H9 (cell line): ENCODE measurements around the gene AGTPBP1. TPM values are rescaled to one million over a fixed set of nuclear protein-coding genes. Genes with fewer than 3 reads are reported as not detected.
A peak's percentile ranks its signal among the peaks of the same experiment; 100 is the strongest.

Experiments
- DNase-seq: peaks from one replicate; pipeline ENCODE4 v3.0.0-alpha.2; 2017
- H2AFZ ChIP-seq: one replicate; pipeline ENCODE4 v1.6.1; 2013; ENCODE audit warnings: mild to moderate bottlenecking, low read length, control low read depth, moderate library complexity
- H2AK5ac ChIP-seq: 2 replicates; pipeline ENCODE4 v1.6.1; 2013; ENCODE audit warnings: low read length, control low read depth, mixed read lengths; ENCODE audit not compliant: insufficient read length
- H2BK120ac ChIP-seq: one replicate; pipeline ENCODE4 v1.6.1; 2013; ENCODE audit warnings: low read depth, mild to moderate bottlenecking, low read length, control low read depth, inconsistent platforms; ENCODE audit not compliant: poor library complexity, severe bottlenecking
- H2BK12ac ChIP-seq: 2 replicates; pipeline ENCODE4 v1.6.1; 2013; ENCODE audit warnings: low read length, control low read depth, mixed read lengths, low read depth; ENCODE audit not compliant: insufficient read length
- H2BK15ac ChIP-seq: 2 replicates; pipeline ENCODE4 v1.6.1; 2013; ENCODE audit warnings: low read depth, low read length, control low read depth
- H2BK20ac ChIP-seq: one replicate; pipeline ENCODE4 v1.6.1; 2013; ENCODE audit warnings: low read depth, mild to moderate bottlenecking, low read length, control low read depth, inconsistent platforms; ENCODE audit not compliant: poor library complexity, severe bottlenecking
- H2BK5ac ChIP-seq: 2 replicates; pipeline ENCODE4 v1.6.1; 2013; ENCODE audit warnings: low read length, control low read depth, mixed read lengths; ENCODE audit not compliant: insufficient read length
- H3K14ac ChIP-seq: 2 replicates; pipeline ENCODE4 v1.6.1; 2013; ENCODE audit warnings: low read length, control low read depth; ENCODE audit not compliant: insufficient read depth
- H3K18ac ChIP-seq: 2 replicates; pipeline ENCODE4 v1.6.1; 2013; ENCODE audit warnings: low read depth, mild to moderate bottlenecking, mixed read lengths, low read length, control low read depth; ENCODE audit not compliant: insufficient read length
- H3K23ac ChIP-seq: 2 replicates; pipeline ENCODE4 v1.6.1; 2013; ENCODE audit warnings: low read length, control low read depth, mixed read lengths, low read depth; ENCODE audit not compliant: insufficient read length
- H3K23me2 ChIP-seq: 2 replicates; pipeline ENCODE4 v1.6.1; 2013; ENCODE audit warnings: low read depth, mild to moderate bottlenecking, mixed read lengths, low read length, control low read depth; ENCODE audit not compliant: insufficient read length, poor library complexity, severe bottlenecking
- H3K27ac ChIP-seq: 2 replicates; pipeline ENCODE4 v1.5.1; 2013; ENCODE audit warnings: low read length, control low read depth, mixed read lengths, low read depth; ENCODE audit not compliant: insufficient read length
- H3K27me3 ChIP-seq: 2 replicates; pipeline ENCODE4 v1.6.1; 2013; ENCODE audit warnings: low read length, control low read depth, inconsistent platforms; ENCODE audit not compliant: insufficient read depth
- H3K4ac ChIP-seq: 2 replicates; pipeline ENCODE4 v1.6.1; 2013; ENCODE audit warnings: low read depth, mild to moderate bottlenecking, control low read depth, inconsistent platforms, low read length, moderate library complexity
- H3K4me1 ChIP-seq: 2 replicates; pipeline ENCODE4 v1.6.1; 2013; ENCODE audit warnings: low read length, control low read depth, inconsistent platforms; ENCODE audit not compliant: insufficient read depth
- H3K4me2 ChIP-seq: 2 replicates; pipeline ENCODE4 v1.6.1; 2013; ENCODE audit warnings: low read length, control low read depth, mixed read lengths; ENCODE audit not compliant: insufficient read length, insufficient read depth
- H3K56ac ChIP-seq: 2 replicates; pipeline ENCODE4 v1.6.1; 2013; ENCODE audit warnings: low read depth, mild to moderate bottlenecking, mixed read lengths, low read length, control low read depth; ENCODE audit not compliant: insufficient read length
- H3K79me1 ChIP-seq: 2 replicates; pipeline ENCODE4 v1.6.1; 2013; ENCODE audit warnings: low read depth, mild to moderate bottlenecking, moderate library complexity, low read length, control low read depth, inconsistent platforms; ENCODE audit not compliant: insufficient read depth, poor library complexity, severe bottlenecking
- H3K79me2 ChIP-seq: 2 replicates; pipeline ENCODE4 v1.6.1; 2013; ENCODE audit warnings: low read length, control low read depth, inconsistent platforms; ENCODE audit not compliant: insufficient read depth
- H3K9ac ChIP-seq: 2 replicates; pipeline ENCODE4 v1.6.1; 2013; ENCODE audit warnings: low read length, control low read depth, mixed read lengths; ENCODE audit not compliant: insufficient read length; ENCODE audit errors: extremely low read depth
- H3K9me3 ChIP-seq: one replicate; pipeline ENCODE4 v1.6.1; 2013; ENCODE audit warnings: low read depth, low read length, inconsistent platforms; ENCODE audit not compliant: control insufficient read depth
- H3T11ph ChIP-seq: one replicate; pipeline ENCODE4 v1.6.1; 2013; ENCODE audit warnings: mild to moderate bottlenecking, low read length, control low read depth, inconsistent platforms
- H4K20me1 ChIP-seq: one replicate; pipeline ENCODE4 v1.6.1; 2013; ENCODE audit not compliant: control insufficient read depth, insufficient read length, insufficient read depth
- H4K5ac ChIP-seq: 2 replicates; pipeline ENCODE4 v1.6.1; 2013; ENCODE audit warnings: low read depth, mild to moderate bottlenecking, mixed read lengths, low read length, control low read depth; ENCODE audit not compliant: insufficient read length
- H4K8ac ChIP-seq: replicated peaks from 2 replicates; pipeline ENCODE4 v1.6.1; 2013; ENCODE audit warnings: low read length, control low read depth, mixed read lengths, low read depth; ENCODE audit not compliant: insufficient read length
- H4K91ac ChIP-seq: 2 replicates; pipeline ENCODE4 v1.6.1; 2013; ENCODE audit warnings: low read depth, mild to moderate bottlenecking, moderate library complexity, mixed read lengths, low read length, control low read depth; ENCODE audit not compliant: insufficient read length
- H3K27ac Mint-ChIP-seq, 3 experiments: 2 replicates in 2 of 3; 3 replicates in 1 of 3; pipeline ENCODE4 v1.8.0; 2020 to 2021; ENCODE audit warnings: mixed read lengths in 3 of 3, mild to moderate bottlenecking in 1 of 3, moderate library complexity in 1 of 3
- H3K27me3 Mint-ChIP-seq: 2 replicates; pipeline ENCODE4 v1.8.0; 2021; ENCODE audit warnings: low read depth, mild to moderate bottlenecking, moderate library complexity, mixed read lengths
- H3K36me3 Mint-ChIP-seq, 3 experiments: 2 replicates in 2 of 3; 3 replicates in 1 of 3; pipeline ENCODE4 v1.8.0; 2020 to 2021; ENCODE audit warnings: low read depth in 3 of 3, mixed read lengths in 3 of 3; ENCODE audit not compliant: insufficient read depth in 1 of 3
- H3K4me1 Mint-ChIP-seq, 2 experiments: 2 replicates each; pipeline ENCODE4 v1.8.0; 2020; ENCODE audit warnings: mixed read lengths in 2 of 2
- H3K4me3 Mint-ChIP-seq, 2 experiments: 2 replicates in 1 of 2; 3 replicates in 1 of 2; pipeline ENCODE4 v1.8.0; 2020 to 2021; ENCODE audit warnings: mild to moderate bottlenecking in 2 of 2, mixed read lengths in 2 of 2, moderate library complexity in 1 of 2
- H3K9me3 Mint-ChIP-seq, 2 experiments: 2 replicates in 1 of 2; 3 replicates in 1 of 2; pipeline ENCODE4 v1.8.0; 2020; ENCODE audit warnings: mild to moderate bottlenecking in 2 of 2, mixed read lengths in 2 of 2, moderate library complexity in 1 of 2
- CTCF ChIP-seq: fragments of 200-600 bp; sonication (generic); conservative IDR thresholded peaks from 3 replicates; pipeline ENCODE4 v1.8.0; 2021; ENCODE audit warnings: antibody characterized with exemption, mild to moderate bottlenecking
- whole genome bisulfite sequencing: extraction: QIAGEN DNeasy Blood & Tissue Kit; methylation state at CpG from one replicate; pipeline ENCODE4 v1.1.7; 2013; ENCODE audit warnings: missing lambda C conversion rate, low lambda C conversion rate, mixed read lengths; ENCODE audit not compliant: insufficient read length; ENCODE audit errors: extremely low coverage; 5-methylcytosine and 5-hydroxymethylcytosine counted together
- total RNA-seq: library from RNA; stranded (reverse); gene quantifications from 2 replicates; pipeline ENCODE4 v1.2.1, GENCODE V29; 2021

The AGTPBP1 gene
- total RNA-seq, 1 experiment from 2014 or later, result 53.1 TPM

GRCh38 chr9:85521371-85522197 is 220.2 kb downstream of the AGTPBP1 start:
- no peak overlapping the region for H3K18ac ChIP-seq
- H3K79me2 ChIP-seq, result no peaks in the 10 kb centered on the region
- H3K36me3 Mint-ChIP-seq, result no peaks in the 10 kb centered on the region
- H3K4me1 Mint-ChIP-seq, result peaks cover 4 to 7% of the 10 kb centered on the region in 2 experiments
- H3K27ac ChIP-seq, result no peak overlapping the region
- no peak overlapping the region for H3K4ac ChIP-seq
- H3K9ac ChIP-seq, result no peak overlapping the region
- no peak overlapping the region for H4K5ac ChIP-seq
- H3K27me3 ChIP-seq, result peaks cover 5% of the 10 kb centered on the region
- no peaks in the 10 kb centered on the region for H3K79me1 ChIP-seq
- H2BK120ac ChIP-seq, result no peak overlapping the region
- no peak for TF ChIP-seq CTCF
- no peak overlapping the region for H3T11ph ChIP-seq
- H2AK5ac ChIP-seq, result no peak overlapping the region
- H3K23me2 ChIP-seq, result peaks cover 4% of the 10 kb centered on the region
- H3K56ac ChIP-seq, result no peak overlapping the region
- peak overlapping the region; percentile 51 for H3K4me2 ChIP-seq
- H2BK15ac ChIP-seq, result no peak overlapping the region
- H3K23ac ChIP-seq, result no peak overlapping the region
- H4K8ac ChIP-seq, result no peak overlapping the region
- no peaks in the 10 kb centered on the region for H3K4me1 ChIP-seq
- H2BK12ac ChIP-seq, result no peak overlapping the region
- no peak overlapping the region for H3K27ac Mint-ChIP-seq
- H3K14ac ChIP-seq, result no peak overlapping the region
- H3K27me3 Mint-ChIP-seq, result peaks cover 53% of the 10 kb centered on the region
- H4K91ac ChIP-seq, result no peak overlapping the region
- no peaks in the 10 kb centered on the region for H4K20me1 ChIP-seq
- H3K9me3 ChIP-seq, result no peaks in the 10 kb centered on the region
- no peak for DNase-seq
- no peak overlapping the region for H2AFZ ChIP-seq
- no peak overlapping the region for H2BK5ac ChIP-seq
- H3K9me3 Mint-ChIP-seq, result no peaks in the 10 kb centered on the region
- H2BK20ac ChIP-seq, result no peak overlapping the region
- WGBS, result no CpG with 5 or more reads among the region's 23 CpGs
- H3K4me3 Mint-ChIP-seq, result peak overlapping the region in 1 of 2 experiments; percentile 78; a peak in 2 of 5 replicates
